HL-60 (cell line): ENCODE results near the gene PTPRD.

Experiments
- DNase-seq, 2 experiments: peaks; one replicate each; pipeline ENCODE4 v3.0.0-alpha.2; 2010 to 2020; ENCODE audit warnings: low read depth in 1 of 2, low spot score in 1 of 2
- H3K27ac ChIP-seq: fragments of 250-450 bp; sonication (Bioruptor Pico); replicated peaks from 2 replicates; pipeline ENCODE4 v1.5.1; 2020; ENCODE audit warnings: mild to moderate bottlenecking, moderate library complexity
- H3K27me3 ChIP-seq: fragments of 250-450 bp; sonication (Bioruptor Pico); 2 replicates; pipeline ENCODE4 v1.5.1; 2021; ENCODE audit warnings: mild to moderate bottlenecking, moderate library complexity; ENCODE audit not compliant: insufficient read depth, poor library complexity, severe bottlenecking
- H3K4me3 ChIP-seq: replicated peaks from 2 replicates; pipeline ENCODE4 v1.5.1; 2011; ENCODE audit warnings: mild to moderate bottlenecking, control low read depth, low read length; ENCODE audit not compliant: insufficient read depth
- GABPA ChIP-seq: IDR thresholded peaks from 2 replicates; pipeline ENCODE4 v1.6.1; 2012; ENCODE audit warnings: low read depth
- POLR2AphosphoS5 ChIP-seq: IDR thresholded peaks from 2 replicates; pipeline ENCODE4 v1.6.1; 2012; ENCODE audit warnings: low read depth
- REST ChIP-seq: IDR thresholded peaks from 2 replicates; pipeline ENCODE4 v1.6.1; 2012; ENCODE audit warnings: low read depth; ENCODE audit not compliant: insufficient replicate concordance
- SPI1 ChIP-seq: IDR thresholded peaks from 2 replicates; pipeline ENCODE4 v1.6.1; 2012; ENCODE audit warnings: low read depth, mild to moderate bottlenecking, borderline replicate concordance
- TF ChIP-seq, protein P1 (sequence below): IDR thresholded peaks from one replicate; pipeline ENCODE4 v1.5.1; 2011; ENCODE audit warnings: low read length, control low read depth, inconsistent platforms; ENCODE audit not compliant: insufficient read depth

Gene PTPRD

DNA sequence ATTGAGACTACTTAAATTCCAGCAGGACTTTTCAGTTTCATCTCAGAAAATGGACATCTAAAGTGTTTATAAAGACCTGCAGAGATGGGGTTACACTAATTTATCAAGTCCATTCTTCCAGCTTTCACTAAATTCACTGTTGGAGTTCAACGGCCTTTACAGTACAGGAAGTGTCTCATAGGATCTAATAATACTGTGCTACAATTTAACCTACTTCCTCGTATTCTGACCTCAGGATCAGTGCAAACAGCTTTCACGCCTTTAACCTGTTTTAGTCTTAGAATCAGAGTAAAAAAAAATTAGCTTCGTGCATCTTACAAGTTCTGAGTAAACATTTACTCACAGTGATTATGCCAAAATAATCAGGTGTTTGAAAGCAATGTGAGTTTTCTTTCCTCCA is 2180.6 kb downstream of the PTPRD start:
- no peak overlapping the region for H3K27ac ChIP-seq
- H3K27me3 ChIP-seq: no peaks in the 10 kb centered on the region
- TF ChIP-seq POLR2AphosphoS5 (no peak), GABPA (no peak), REST (no peak), SPI1 (no peak)
- TF ChIP-seq, protein P1, sequence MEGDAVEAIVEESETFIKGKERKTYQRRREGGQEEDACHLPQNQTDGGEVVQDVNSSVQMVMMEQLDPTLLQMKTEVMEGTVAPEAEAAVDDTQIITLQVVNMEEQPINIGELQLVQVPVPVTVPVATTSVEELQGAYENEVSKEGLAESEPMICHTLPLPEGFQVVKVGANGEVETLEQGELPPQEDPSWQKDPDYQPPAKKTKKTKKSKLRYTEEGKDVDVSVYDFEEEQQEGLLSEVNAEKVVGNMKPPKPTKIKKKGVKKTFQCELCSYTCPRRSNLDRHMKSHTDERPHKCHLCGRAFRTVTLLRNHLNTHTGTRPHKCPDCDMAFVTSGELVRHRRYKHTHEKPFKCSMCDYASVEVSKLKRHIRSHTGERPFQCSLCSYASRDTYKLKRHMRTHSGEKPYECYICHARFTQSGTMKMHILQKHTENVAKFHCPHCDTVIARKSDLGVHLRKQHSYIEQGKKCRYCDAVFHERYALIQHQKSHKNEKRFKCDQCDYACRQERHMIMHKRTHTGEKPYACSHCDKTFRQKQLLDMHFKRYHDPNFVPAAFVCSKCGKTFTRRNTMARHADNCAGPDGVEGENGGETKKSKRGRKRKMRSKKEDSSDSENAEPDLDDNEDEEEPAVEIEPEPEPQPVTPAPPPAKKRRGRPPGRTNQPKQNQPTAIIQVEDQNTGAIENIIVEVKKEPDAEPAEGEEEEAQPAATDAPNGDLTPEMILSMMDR: no peak
- no peak for DNase-seq
- H3K4me3 ChIP-seq: no peak overlapping the region

DNA sequence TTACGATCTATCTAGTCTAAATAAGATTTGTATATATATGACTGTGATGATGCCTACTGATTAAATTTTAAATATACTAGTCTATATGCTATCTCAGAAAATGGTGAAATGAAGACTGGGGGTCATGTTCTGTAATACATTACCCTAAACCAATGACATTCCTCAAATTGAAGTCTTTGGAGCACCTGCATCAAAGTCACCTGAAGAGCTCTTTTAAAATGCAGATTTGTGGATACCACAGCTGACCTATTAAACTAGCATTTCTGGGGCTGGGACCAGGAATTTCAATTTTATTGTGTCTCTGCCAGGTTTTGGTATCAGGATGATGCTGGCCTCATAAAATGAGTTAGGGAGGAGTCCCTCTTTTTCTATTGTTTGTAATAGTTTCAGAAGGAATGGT is 2181.3 kb downstream of the PTPRD start:
- no peak for TF ChIP-seq SPI1
- no peak for TF ChIP-seq GABPA
- no peak for TF ChIP-seq POLR2AphosphoS5
- no peak for TF ChIP-seq REST
- TF ChIP-seq, protein P1: no peak
- Histone ChIP-seq H3K27ac (no peak overlapping the region), H3K4me3 (no peak overlapping the region), H3K27me3 (no peaks in the 10 kb centered on the region)
- no peak for DNase-seq

- Histone ChIP-seq H3K4me3 (no peak overlapping the region), H3K27ac (no peak overlapping the region), H3K27me3 (no peaks in the 10 kb centered on the region)
- no peak for DNase-seq
- TF ChIP-seq REST: no peak
- TF ChIP-seq SPI1: no peak
- TF ChIP-seq GABPA: no peak
- TF ChIP-seq POLR2AphosphoS5: no peak
- TF ChIP-seq, protein P1: no peak
Measured at GRCh38 chr9:8430945-8431344, 2181.9 kb downstream of the PTPRD start.
